Measurements from ENCODE around the gene PDE4D.

- TF ChIP-seq POLR2A (IDR thresholded peaks at IDR 0.05; ENCODE audit: low read depth, low read length) (no peak), POLR2AphosphoS5 (IDR thresholded peaks at IDR 0.05; ENCODE audit: low read depth, low read length) (no peak)
Measured at GRCh38 chr5:59597690-59598546, 295.6 kb downstream of the PDE4D start.
